ENCODE results near the gene IQUB.

- TF ChIP-seq CTCF (conservative IDR thresholded peaks at IDR 0.05; ENCODE audit: low read depth, low read length) = no peak
- TF ChIP-seq EZH2phosphoT487 (IDR thresholded peaks at IDR 0.05; ENCODE audit: borderline replicate concordance, low read length) = no peak
Measured at GRCh38 chr7:123423622-123424021, 110.8 kb downstream of the IQUB start.

Measured in PC-3 (cell line).